ENCODE measurements around the gene SP3. TPM values are rescaled to one million over a fixed set of nuclear protein-coding genes. Genes with fewer than 3 reads are reported as not detected.

Gene SP3
- total and polyA plus RNA-seq, 9 of the 15 experiments (the other 6 are each of a cell fraction or from before 2014, with no cell fraction given) = 12.0 to 106 (median 74.9) TPM

DNA sequence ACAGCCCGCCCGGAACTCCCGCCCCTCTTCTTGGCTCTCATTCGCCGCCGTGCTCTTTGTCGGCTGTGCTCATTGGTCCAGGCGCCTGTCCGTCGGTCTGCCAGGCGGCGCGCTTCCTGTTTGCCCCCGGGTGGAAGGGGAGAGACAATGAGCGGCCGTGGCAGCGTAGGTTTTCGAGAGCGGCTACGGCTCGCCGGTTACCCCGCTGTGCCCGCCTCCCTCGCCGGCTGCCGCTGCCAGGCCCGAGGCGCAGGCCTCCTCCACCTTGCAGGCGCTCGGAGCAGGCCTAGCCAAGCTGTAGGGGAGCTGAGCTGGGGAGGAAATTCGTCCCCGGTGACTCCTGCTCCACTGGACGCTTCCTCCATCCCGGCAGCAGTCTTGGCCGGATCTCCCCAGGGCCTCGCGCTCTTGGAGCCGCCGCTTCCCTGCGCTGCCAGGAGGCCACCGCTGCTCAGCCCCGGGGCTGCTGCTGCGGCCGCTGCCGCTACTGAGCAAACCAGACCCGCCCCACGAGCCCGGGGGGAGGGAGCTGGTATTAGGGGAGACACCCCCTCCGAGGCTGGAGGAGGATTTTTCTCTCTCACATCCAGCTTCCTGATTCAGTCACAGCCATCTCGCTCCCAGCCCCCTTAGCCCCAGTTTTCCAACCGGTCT is at the start of gene SP3 (continued):
- TF ChIP-seq, protein P1, sequence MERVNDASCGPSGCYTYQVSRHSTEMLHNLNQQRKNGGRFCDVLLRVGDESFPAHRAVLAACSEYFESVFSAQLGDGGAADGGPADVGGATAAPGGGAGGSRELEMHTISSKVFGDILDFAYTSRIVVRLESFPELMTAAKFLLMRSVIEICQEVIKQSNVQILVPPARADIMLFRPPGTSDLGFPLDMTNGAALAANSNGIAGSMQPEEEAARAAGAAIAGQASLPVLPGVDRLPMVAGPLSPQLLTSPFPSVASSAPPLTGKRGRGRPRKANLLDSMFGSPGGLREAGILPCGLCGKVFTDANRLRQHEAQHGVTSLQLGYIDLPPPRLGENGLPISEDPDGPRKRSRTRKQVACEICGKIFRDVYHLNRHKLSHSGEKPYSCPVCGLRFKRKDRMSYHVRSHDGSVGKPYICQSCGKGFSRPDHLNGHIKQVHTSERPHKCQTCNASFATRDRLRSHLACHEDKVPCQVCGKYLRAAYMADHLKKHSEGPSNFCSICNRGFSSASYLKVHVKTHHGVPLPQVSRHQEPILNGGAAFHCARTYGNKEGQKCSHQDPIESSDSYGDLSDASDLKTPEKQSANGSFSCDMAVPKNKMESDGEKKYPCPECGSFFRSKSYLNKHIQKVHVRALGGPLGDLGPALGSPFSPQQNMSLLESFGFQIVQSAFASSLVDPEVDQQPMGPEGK (CRISPR knock-in tag; IDR thresholded peaks at IDR 0.05; ENCODE audit: borderline replicate concordance) = no peak
- TF ChIP-seq, protein P2, sequence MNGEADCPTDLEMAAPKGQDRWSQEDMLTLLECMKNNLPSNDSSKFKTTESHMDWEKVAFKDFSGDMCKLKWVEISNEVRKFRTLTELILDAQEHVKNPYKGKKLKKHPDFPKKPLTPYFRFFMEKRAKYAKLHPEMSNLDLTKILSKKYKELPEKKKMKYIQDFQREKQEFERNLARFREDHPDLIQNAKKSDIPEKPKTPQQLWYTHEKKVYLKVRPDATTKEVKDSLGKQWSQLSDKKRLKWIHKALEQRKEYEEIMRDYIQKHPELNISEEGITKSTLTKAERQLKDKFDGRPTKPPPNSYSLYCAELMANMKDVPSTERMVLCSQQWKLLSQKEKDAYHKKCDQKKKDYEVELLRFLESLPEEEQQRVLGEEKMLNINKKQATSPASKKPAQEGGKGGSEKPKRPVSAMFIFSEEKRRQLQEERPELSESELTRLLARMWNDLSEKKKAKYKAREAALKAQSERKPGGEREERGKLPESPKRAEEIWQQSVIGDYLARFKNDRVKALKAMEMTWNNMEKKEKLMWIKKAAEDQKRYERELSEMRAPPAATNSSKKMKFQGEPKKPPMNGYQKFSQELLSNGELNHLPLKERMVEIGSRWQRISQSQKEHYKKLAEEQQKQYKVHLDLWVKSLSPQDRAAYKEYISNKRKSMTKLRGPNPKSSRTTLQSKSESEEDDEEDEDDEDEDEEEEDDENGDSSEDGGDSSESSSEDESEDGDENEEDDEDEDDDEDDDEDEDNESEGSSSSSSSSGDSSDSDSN (IDR thresholded peaks at IDR 0.05; ENCODE audit: borderline replicate concordance in 1 of 2, low read depth in 2 of 2, low read length in 2 of 2) = peak; percentile 66 to 92; a peak in 1 of 4 replicates
- TF ChIP-seq PHB (CRISPR knock-in tag; IDR thresholded peaks at IDR 0.05) (no peak; the same call in 1 of the 2 replicates), ATF1 (CRISPR knock-in tag; IDR thresholded peaks at IDR 0.05) (no peak), ATF1 (tag; IDR thresholded peaks at IDR 0.05) (peak; percentile 88), KHSRP (IDR thresholded peaks at IDR 0.05) (no peak)

DNA sequence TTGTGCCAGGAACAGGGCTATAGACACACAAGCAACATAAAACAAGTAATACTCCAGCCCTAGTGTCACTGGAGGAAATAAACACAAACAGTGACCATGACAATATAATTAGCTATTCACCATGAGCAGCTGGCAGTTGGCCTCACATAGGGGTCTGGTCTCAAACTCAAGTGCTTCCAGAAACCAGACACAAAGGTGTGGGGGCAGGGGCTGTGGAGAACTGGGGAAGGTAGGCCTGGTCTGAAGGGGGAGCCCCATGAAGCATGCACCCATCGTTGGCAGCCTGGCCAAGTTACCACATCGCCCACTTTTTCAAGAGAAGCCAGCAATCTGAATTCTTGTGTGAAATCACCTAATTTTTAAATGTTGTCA is 49.5 kb upstream of the SP3 start:
- no peaks in the 10 kb centered on the region for H3K9me1 ChIP-seq (ENCODE audit: control insufficient read depth, insufficient read depth, low read length)
- H3K4me3 ChIP-seq = no peak overlapping the region
- no peak overlapping the region for H3K4me2 ChIP-seq (ENCODE audit: insufficient read depth, low read length)
- H3K27ac ChIP-seq (ENCODE audit: extremely low read depth, low read depth, low read length) = no peak overlapping the region
- DNase-seq (ENCODE audit: extremely low read depth in 1 of 4, low spot score in 3 of 4) (no peak), FAIRE-seq (no peak), ATAC-seq (no peak)
- no peaks in the 10 kb centered on the region for H3K79me2 ChIP-seq (ENCODE audit: control insufficient read depth, insufficient read depth, low read length)
- in situ Hi-C loops (cut with MboI) (no loop called here), intact Hi-C loops (cut with micrococcal nuclease) (no loop called here)
- CTCF ChIA-PET (ENCODE audit: low intra/inter-chr PET ratio) = no interaction called here
- peaks cover 6 to 22% of the 10 kb centered on the region in 2 experiments; a peak in 3 of 5 replicates for H3K27me3 ChIP-seq (ENCODE audit: control insufficient read depth in 2 of 2, insufficient read depth in 2 of 2, low read length in 2 of 2)
- H2AFZ ChIP-seq (ENCODE audit: low read depth, low read length) = no peak overlapping the region
- no peaks in the 10 kb centered on the region for H4K20me1 ChIP-seq (replicated peaks; ENCODE audit: control insufficient read depth, insufficient read depth, low read length)
- 14% methylated on average over 2 of the region's 2 CpGs for whole genome bisulfite sequencing (ENCODE audit: insufficient coverage, low coverage, missing lambda C conversion rate)
- BruUV-seq (replicated peaks) = no TSS peak
- peaks cover 0 to 10% of the 10 kb centered on the region in 2 experiments; a peak in 2 of 5 replicates for H3K4me1 ChIP-seq (replicated peaks in 1 of 2; ENCODE audit: control insufficient read depth in 2 of 2, insufficient read depth in 2 of 2, low read length in 2 of 2)
- H3K9me3 ChIP-seq (replicated peaks; ENCODE audit: control insufficient read depth, insufficient read depth, low read depth, low read length) = no peaks in the 10 kb centered on the region
- H3K9ac ChIP-seq (ENCODE audit: insufficient read depth in 1 of 2, low read depth in 2 of 2, low read length in 2 of 2) = no peak overlapping the region
- POLR2A ChIA-PET = interaction anchor here (1.5 kb wide), 1 partner anchor 10 kb away, joined by 4 read pairs; no protein-coding TSS in a partner anchor
- no peaks in the 10 kb centered on the region for H3K36me3 ChIP-seq (ENCODE audit: control insufficient read depth, insufficient read depth, low read length)
- TF ChIP-seq, protein P3, sequence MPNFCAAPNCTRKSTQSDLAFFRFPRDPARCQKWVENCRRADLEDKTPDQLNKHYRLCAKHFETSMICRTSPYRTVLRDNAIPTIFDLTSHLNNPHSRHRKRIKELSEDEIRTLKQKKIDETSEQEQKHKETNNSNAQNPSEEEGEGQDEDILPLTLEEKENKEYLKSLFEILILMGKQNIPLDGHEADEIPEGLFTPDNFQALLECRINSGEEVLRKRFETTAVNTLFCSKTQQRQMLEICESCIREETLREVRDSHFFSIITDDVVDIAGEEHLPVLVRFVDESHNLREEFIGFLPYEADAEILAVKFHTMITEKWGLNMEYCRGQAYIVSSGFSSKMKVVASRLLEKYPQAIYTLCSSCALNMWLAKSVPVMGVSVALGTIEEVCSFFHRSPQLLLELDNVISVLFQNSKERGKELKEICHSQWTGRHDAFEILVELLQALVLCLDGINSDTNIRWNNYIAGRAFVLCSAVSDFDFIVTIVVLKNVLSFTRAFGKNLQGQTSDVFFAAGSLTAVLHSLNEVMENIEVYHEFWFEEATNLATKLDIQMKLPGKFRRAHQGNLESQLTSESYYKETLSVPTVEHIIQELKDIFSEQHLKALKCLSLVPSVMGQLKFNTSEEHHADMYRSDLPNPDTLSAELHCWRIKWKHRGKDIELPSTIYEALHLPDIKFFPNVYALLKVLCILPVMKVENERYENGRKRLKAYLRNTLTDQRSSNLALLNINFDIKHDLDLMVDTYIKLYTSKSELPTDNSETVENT (CRISPR knock-in tag; IDR thresholded peaks at IDR 0.05) = no peak
- TF ChIP-seq ZNF239 (CRISPR knock-in tag; IDR thresholded peaks at IDR 0.05) (no peak), BHLHE40 (IDR thresholded peaks at IDR 0.05; ENCODE audit: low read length) (no peak), TCF7 (IDR thresholded peaks at IDR 0.05; ENCODE audit: borderline replicate concordance) (no peak), SMARCE1 (IDR thresholded peaks at IDR 0.05) (no peak), ZNF436 (CRISPR knock-in tag; IDR thresholded peaks at IDR 0.05) (no peak)
- TF ChIP-seq, protein P4, sequence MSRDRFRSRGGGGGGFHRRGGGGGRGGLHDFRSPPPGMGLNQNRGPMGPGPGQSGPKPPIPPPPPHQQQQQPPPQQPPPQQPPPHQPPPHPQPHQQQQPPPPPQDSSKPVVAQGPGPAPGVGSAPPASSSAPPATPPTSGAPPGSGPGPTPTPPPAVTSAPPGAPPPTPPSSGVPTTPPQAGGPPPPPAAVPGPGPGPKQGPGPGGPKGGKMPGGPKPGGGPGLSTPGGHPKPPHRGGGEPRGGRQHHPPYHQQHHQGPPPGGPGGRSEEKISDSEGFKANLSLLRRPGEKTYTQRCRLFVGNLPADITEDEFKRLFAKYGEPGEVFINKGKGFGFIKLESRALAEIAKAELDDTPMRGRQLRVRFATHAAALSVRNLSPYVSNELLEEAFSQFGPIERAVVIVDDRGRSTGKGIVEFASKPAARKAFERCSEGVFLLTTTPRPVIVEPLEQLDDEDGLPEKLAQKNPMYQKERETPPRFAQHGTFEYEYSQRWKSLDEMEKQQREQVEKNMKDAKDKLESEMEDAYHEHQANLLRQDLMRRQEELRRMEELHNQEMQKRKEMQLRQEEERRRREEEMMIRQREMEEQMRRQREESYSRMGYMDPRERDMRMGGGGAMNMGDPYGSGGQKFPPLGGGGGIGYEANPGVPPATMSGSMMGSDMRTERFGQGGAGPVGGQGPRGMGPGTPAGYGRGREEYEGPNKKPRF (IDR thresholded peaks at IDR 0.05; ENCODE audit: low read depth, low read length) = no peak

All from K562 (cell line).